Ascending aorta (tissue), 2 donors: Measurements from ENCODE around the gene POLDIP3. TPM values are rescaled to one million over a fixed set of nuclear protein-coding genes. Genes with fewer than 3 reads are reported as not detected.
"Not testable (repeated sequence)": the region's sequence is repeated elsewhere in the genome, so short reads cannot be mapped to it uniquely, and the experiment has no call there.

ENCODE experiments used
- DNase-seq, 2 donors: peaks; one replicate each; pipeline ENCODE4 v3.0.0-alpha.2; 2019; ENCODE audit warnings: low spot score in 2 of 2
- H3K27ac ChIP-seq, 2 donors: fragments of 200-600 bp; sonication (generic); one replicate each; pipeline ENCODE4 v1.5.1; 2016 to 2017; ENCODE audit warnings: mild to moderate bottlenecking in 1 of 2
- H3K27me3 ChIP-seq: fragments of 200-600 bp; sonication (generic); one replicate; pipeline ENCODE4 v1.5.1; 2017
- H3K36me3 ChIP-seq, 2 donors: fragments of 200-600 bp; sonication (generic); one replicate each; pipeline ENCODE4 v1.5.1; 2016
- H3K4me1 ChIP-seq, 2 donors: fragments of 200-600 bp; sonication (generic); one replicate each; pipeline ENCODE4 v1.5.1; 2016 to 2017; ENCODE audit warnings: mild to moderate bottlenecking in 1 of 2
- H3K4me3 ChIP-seq, 2 donors: fragments of 200-600 bp; sonication (generic); one replicate each; pipeline ENCODE4 v1.5.1; 2016 to 2017; ENCODE audit warnings: mild to moderate bottlenecking in 1 of 2
- H3K9me3 ChIP-seq, 2 donors: fragments of 200-600 bp; sonication (generic); one replicate each; pipeline ENCODE4 v1.5.1; 2016
- CTCF ChIP-seq, 3 experiments: fragments of 200-600 bp in 2 of 3; fragments of 450-650 bp in 1 of 3; sonication (generic) in 2 of 3; IDR thresholded peaks; one replicate each; pipeline ENCODE4 v1.5.1; 2016 to 2019; ENCODE audit warnings: antibody characterized with exemption in 3 of 3, mild to moderate bottlenecking in 1 of 3, moderate library complexity in 1 of 3
- intact Hi-C: fragments of 100-400 bp; cut with DNase I; formaldehyde crosslinking; loops from one replicate; pipeline ENCODE4 v1.15.1; 2023
- total RNA-seq: library from RNA; depleted of rRNA; stranded (reverse); fragments of >200 nt; gene quantifications from one replicate; pipeline ENCODE4 v1.1.0, GENCODE V29; 2016

The POLDIP3 gene
- total RNA-seq, 1 donor from 2014 or later: 22.9 TPM

GRCh38 chr22:42536166-42536565, 78.5 kb downstream of the POLDIP3 start:
- Histone ChIP-seq H3K4me3 (no peak overlapping the region), H3K27ac (no peak overlapping the region), H3K36me3 (no peaks in the 10 kb centered on the region), H3K4me1 (no peaks in the 10 kb centered on the region), H3K27me3 (no peaks in the 10 kb centered on the region), H3K9me3 (no peaks in the 10 kb centered on the region)
- TF ChIP-seq CTCF (IDR thresholded peaks at IDR 0.05): no peak
- DNase-seq: no peak
- intact Hi-C loops: no loop called here

- H3K4me3 ChIP-seq, H3K27ac ChIP-seq, H3K9me3 ChIP-seq, DNase-seq, H3K27me3 ChIP-seq, H3K36me3 ChIP-seq, H3K4me1 ChIP-seq, intact Hi-C loops: not testable (repeated sequence)
Observed at GRCh38 chr22:42535082-42535731, 79.5 kb downstream of the POLDIP3 start.

Other genes starting within 250 kb of the POLDIP3 start
- gene NFAM1, start 182.5 kb downstream of the POLDIP3 start, total RNA-seq: 1.5 TPM
- 50.0 TPM for gene RRP7A, start 95.1 kb downstream of the POLDIP3 start, total RNA-seq
- gene SERHL2, start 60.9 kb downstream of the POLDIP3 start, total RNA-seq: 3.1 TPM
- not detected for gene ATP5MGL, start 25.7 kb upstream of the POLDIP3 start, total RNA-seq
- 455 TPM for gene CYB5R3, start 34.5 kb upstream of the POLDIP3 start, total RNA-seq
- gene A4GALT, start 106.0 kb upstream of the POLDIP3 start, total RNA-seq: 85.1 TPM
- gene ARFGAP3, start 242.4 kb upstream of the POLDIP3 start, total RNA-seq: 21.6 TPM